Uterus (tissue), 2 donors: Measurements from ENCODE around the gene SIMC1.

Source experiments
- CTCF ChIP-seq, 4 experiments: fragments of 200-600 bp in 2 of 4; fragments of 450-650 bp in 2 of 4; sonication (generic) in 2 of 4; IDR thresholded peaks; one replicate each; pipeline ENCODE4 v1.5.1; 2016 to 2019; ENCODE audit warnings: antibody characterized with exemption in 4 of 4, mild to moderate bottlenecking in 2 of 4, moderate library complexity in 1 of 4
- POLR2A ChIP-seq, 2 donors: fragments of 450-650 bp; IDR thresholded peaks; one replicate each; pipeline ENCODE4 v1.6.1; 2016; ENCODE audit warnings: antibody characterized with exemption in 2 of 2, mild to moderate bottlenecking in 1 of 2, moderate library complexity in 1 of 2

- TF ChIP-seq POLR2A (IDR thresholded peaks at IDR 0.05) = no peak
- TF ChIP-seq CTCF (IDR thresholded peaks at IDR 0.05) = no peak
Measured at GRCh38 chr5:176387384-176387925, 149.2 kb downstream of the SIMC1 start.
